Pancreas (tissue), 10 donors: ENCODE data around the gene CORO1C. TPM values are rescaled to one million over a fixed set of nuclear protein-coding genes. Genes with fewer than 3 reads are reported as not detected.

Experiments
- ATAC-seq, 4 donors: fragments of 200-7000 bp; cut with Tn5 transposase; one replicate each; pipeline versions ENCODE4 v1.8.0 to v1.9.1; 2020; ENCODE audit warnings: mild to moderate bottlenecking in 4 of 4, moderate library complexity in 4 of 4
- DNase-seq, 6 donors: peaks; one replicate each; pipeline ENCODE4 v3.0.0-alpha.2; 2020
- FAIRE-seq: peaks from 2 replicates; lab custom pipeline; 2012; peaks lifted over from hg19 to GRCh38; lab: Jason Lieb, UNC
- H3K27ac ChIP-seq, 4 donors: fragments of 200-600 bp; sonication (generic); 1 replicate in 3 of 4; 2 replicates in 1 of 4; pipeline versions ENCODE4 v1.5.0 to v1.8.0; 2020
- H3K27me3 ChIP-seq, 4 donors: fragments of 200-600 bp; one replicate each; pipeline ENCODE4 v1.8.0; 2021
- H3K36me3 ChIP-seq, 3 donors: fragments of 200-600 bp; sonication (generic) in 1 of 3; one replicate each; pipeline versions ENCODE4 v1.5.0 to v1.8.0; 2020 to 2021
- H3K4me1 ChIP-seq, 3 donors: fragments of 200-600 bp; one replicate each; pipeline ENCODE4 v1.8.0; 2021
- H3K4me3 ChIP-seq, 4 donors: fragments of 200-600 bp; sonication (generic) in 2 of 4; one replicate each; pipeline versions ENCODE4 v1.5.0 to v1.8.0; 2020 to 2021
- H3K9me3 ChIP-seq, 4 donors: fragments of 200-600 bp; one replicate each; pipeline ENCODE4 v1.8.0; 2021
- WGBS, 2 donors: extraction: QIAGEN DNeasy Blood & Tissue Kit; methylation state at CpG; one replicate each; pipeline ENCODE4 v1.1.7; 2013; 5-methylcytosine and 5-hydroxymethylcytosine counted together
- intact Hi-C, 3 donors: fragments of 100-400 bp; cut with DNase I; formaldehyde crosslinking; loops; one replicate each; pipeline versions ENCODE4 v1.11.1 to v1.14.2; 2022
- polyA plus RNA-seq, 2 donors: library from polyadenylated mRNA; stranded (reverse); fragments of 200-250 nt; gene quantifications; one replicate each; pipeline ENCODE4 v1.2.3, GENCODE V29; 2013
- total RNA-seq, 6 donors: library from RNA; stranded (reverse); fragmentation: NEBNext Ultra II Directional in 4 of 6; extraction: Animal tissue kit (Norgen Biotek cat#: 25700) in 4 of 6; gene quantifications; one replicate each; pipeline versions ENCODE4 v1.2.1 to v1.2.4, GENCODE V29; 2021 to 2023
- TF ChIP-seq, protein P1 (sequence below), 4 donors: fragments of 200-600 bp; sonication (generic) in 3 of 4; IDR thresholded peaks; one replicate each; pipeline versions ENCODE4 v1.5.0 to v1.8.0; 2021; ENCODE audit warnings: antibody characterized with exemption in 4 of 4
- donor health status: healthy with polysubstance abuse.
- donor health status: DM: no; HTN: no; CAD: no; lungs with moderate emphysema.
- donor health status: DM: no; HTN: no; CAD: no.
- donor health status: control.
- donor health status: control.
- donor health status: Bipolar disorder and iron deficiency.
- donor health status: DM: yes; HTN: yes; CAD: no.
- donor health status: DM: no; HTN: no; CAD: no.
- donor health status: DM: no; HTN: no; CAD: no.
- donor health status: DM: yes; HTN: yes; CAD: no.

The CORO1C gene
- total and polyA plus RNA-seq, 8 donors: 9.9 to 62.3 (median 15.4) TPM

DNA sequence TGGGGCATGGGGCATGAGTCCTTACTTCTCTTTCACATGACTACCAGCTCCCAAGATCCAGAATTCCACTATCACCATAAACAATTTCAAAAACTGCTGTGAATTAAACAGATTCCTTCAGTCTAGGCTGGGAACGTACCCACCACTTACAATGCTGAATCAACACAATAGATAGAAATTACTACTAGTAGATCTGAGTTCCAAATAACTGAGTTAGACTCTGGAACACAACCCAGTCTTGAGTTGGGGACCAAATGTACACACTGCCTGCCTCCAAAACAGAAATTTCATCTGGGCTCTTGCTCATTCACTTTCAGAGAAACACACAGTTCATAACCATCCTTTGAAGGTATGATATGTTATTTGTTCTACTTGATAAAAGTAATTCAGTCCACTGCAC lies 8.9 kb downstream of the CORO1C start:
- TF ChIP-seq, protein P1, sequence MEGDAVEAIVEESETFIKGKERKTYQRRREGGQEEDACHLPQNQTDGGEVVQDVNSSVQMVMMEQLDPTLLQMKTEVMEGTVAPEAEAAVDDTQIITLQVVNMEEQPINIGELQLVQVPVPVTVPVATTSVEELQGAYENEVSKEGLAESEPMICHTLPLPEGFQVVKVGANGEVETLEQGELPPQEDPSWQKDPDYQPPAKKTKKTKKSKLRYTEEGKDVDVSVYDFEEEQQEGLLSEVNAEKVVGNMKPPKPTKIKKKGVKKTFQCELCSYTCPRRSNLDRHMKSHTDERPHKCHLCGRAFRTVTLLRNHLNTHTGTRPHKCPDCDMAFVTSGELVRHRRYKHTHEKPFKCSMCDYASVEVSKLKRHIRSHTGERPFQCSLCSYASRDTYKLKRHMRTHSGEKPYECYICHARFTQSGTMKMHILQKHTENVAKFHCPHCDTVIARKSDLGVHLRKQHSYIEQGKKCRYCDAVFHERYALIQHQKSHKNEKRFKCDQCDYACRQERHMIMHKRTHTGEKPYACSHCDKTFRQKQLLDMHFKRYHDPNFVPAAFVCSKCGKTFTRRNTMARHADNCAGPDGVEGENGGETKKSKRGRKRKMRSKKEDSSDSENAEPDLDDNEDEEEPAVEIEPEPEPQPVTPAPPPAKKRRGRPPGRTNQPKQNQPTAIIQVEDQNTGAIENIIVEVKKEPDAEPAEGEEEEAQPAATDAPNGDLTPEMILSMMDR (IDR thresholded peaks at IDR 0.05): no peak
- H3K9me3 ChIP-seq: no peaks in the 10 kb centered on the region
- H3K27ac ChIP-seq: peak overlapping the region in 2 of 4 donors; percentile 1 to 34
- intact Hi-C loops: no loop called here
- DNase-seq: no peak
- H3K27me3 ChIP-seq: no peaks in the 10 kb centered on the region
- no peaks in the 10 kb centered on the region for H3K36me3 ChIP-seq
- no peak for FAIRE-seq
- H3K4me3 ChIP-seq: no peak overlapping the region
- H3K4me1 ChIP-seq: peaks cover 0 to 12% (median 0%) of the 10 kb centered on the region in 3 donors
- no peak for ATAC-seq
- WGBS, 2 donors: 72 to 84% methylated on average over 1 of the region's 1 CpG

DNA sequence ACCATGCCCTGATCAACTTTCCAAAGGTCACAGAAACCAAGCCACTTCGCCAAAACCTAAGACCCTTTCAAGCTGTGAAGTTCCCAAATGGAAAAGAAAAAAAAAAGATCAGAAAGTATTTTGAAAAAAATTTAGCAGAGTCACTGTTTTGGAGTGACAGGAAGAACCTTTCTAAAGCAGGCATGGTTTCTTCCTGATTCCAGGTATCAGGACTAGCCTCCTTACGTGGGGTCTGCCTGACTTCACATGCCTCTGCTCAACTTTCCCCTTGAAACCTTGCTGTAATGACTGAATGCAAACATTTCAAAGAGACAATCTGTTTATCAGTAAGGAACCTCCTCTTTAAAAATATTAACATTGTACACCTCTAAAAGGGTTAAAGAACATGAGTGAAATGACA lies 9.5 kb downstream of the CORO1C start:
- ATAC-seq: no peak
- no peaks in the 10 kb centered on the region for H3K27me3 ChIP-seq
- intact Hi-C loops: no loop called here
- DNase-seq: no peak
- peak overlapping the region in 2 of 4 donors; percentile 1 to 34 for H3K27ac ChIP-seq
- no peaks in the 10 kb centered on the region for H3K36me3 ChIP-seq
- peaks cover 0 to 12% (median 0%) of the 10 kb centered on the region in 3 donors for H3K4me1 ChIP-seq
- WGBS, 2 donors: 86 to 93% methylated on average over 2 of the region's 2 CpGs
- FAIRE-seq: no peak
- TF ChIP-seq, protein P1 (IDR thresholded peaks at IDR 0.05): no peak
- H3K9me3 ChIP-seq: no peaks in the 10 kb centered on the region
- H3K4me3 ChIP-seq: no peak overlapping the region

DNA sequence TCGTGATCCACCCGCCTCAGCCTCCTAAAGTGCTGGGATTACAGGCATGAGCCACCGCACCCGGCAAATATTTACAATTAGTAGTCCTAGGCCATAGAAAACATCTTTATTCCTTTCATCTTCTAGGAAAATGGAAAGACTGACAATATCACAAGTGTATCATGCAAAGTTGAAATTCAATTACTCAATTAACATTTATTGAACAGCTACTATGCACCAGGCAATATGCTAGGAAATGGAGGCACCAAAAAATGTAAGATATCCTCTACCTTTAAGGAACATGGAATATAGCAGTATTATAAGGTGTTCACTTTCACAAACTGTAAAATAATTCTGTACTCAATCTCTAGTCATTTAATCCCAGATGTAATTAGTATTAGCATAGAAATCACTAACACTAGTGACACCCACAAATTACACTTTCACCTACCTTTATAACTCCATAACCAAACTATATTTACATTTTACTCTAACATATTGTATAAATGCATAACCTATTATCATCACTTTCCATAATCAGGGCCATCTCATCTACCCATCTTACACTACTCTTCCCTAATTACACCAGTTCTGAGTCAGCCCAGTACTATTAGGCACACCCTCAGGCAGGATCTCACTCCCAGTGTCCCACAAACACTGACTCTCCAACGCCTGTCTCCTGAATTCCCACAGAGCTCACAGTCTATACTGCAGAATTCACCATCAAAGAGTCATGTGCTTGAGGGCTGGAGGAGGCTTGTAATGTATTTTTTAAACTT lies 10.4 kb downstream of the CORO1C start:
- TF ChIP-seq, protein P1 (IDR thresholded peaks at IDR 0.05): no peak
- WGBS, 2 donors: 88 to 92% methylated on average over 5 of the region's 5 CpGs
- Histone ChIP-seq H3K27ac (no peak overlapping the region), H3K27me3 (no peaks in the 10 kb centered on the region), H3K36me3 (no peaks in the 10 kb centered on the region), H3K4me1 (peaks cover 0 to 12% (median 0%) of the 10 kb centered on the region in 3 donors), H3K4me3 (no peak overlapping the region), H3K9me3 (no peaks in the 10 kb centered on the region)
- no peak for FAIRE-seq
- intact Hi-C loops: no loop called here
- no peak for ATAC-seq
- no peak for DNase-seq

DNA sequence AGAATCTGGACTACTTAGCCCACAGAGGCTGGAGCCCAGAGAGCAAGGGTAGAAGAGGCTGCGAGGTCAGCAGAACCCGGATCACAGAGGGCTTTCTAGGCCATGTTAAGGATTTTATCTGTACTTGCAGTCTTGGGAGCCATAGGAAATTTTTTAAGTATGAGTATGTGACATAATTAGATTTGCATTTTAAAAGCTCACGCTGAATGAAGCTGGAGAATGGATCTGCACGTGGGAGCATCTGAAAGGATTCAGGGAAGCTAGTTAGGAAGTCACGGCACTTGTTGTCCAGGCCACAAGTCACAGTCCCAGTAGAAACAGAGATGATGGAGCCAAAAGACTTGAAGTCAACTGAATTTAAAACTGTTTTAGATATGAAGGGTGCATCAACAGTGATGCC lies 14.1 kb downstream of the CORO1C start:
- Histone ChIP-seq H3K4me1 (peaks cover 0 to 7% (median 6%) of the 10 kb centered on the region in 3 donors), H3K27me3 (no peaks in the 10 kb centered on the region), H3K36me3 (no peaks in the 10 kb centered on the region), H3K27ac (no peak overlapping the region), H3K9me3 (no peaks in the 10 kb centered on the region), H3K4me3 (no peak overlapping the region)
- 96% methylated on average over 5 of the region's 5 CpGs for WGBS, 2 donors
- intact Hi-C loops: no loop called here
- TF ChIP-seq, protein P1 (IDR thresholded peaks at IDR 0.05): no peak
- DNase-seq (no peak), FAIRE-seq (no peak), ATAC-seq (no peak)

DNA sequence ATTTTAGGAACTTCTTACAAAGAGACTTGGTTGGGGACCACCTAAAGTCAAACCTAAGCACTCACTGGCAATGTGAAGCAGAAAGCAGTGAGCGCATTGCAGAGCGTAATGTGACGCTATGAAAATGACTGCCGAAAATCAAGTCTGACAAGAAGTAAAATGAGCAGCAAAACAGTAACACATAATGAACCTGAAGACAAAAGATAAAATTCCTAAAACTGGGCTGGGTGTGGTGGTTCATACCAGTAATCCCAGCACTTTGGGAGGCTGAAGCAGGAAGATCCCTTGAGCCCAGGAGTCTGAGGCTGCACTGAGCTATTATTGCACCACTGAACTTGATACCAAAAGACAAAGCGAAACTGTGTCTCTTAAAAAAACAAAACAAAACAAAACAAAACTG lies 16.5 kb downstream of the CORO1C start:
- TF ChIP-seq, protein P1 (IDR thresholded peaks at IDR 0.05): no peak
- H3K9me3 ChIP-seq: no peaks in the 10 kb centered on the region
- FAIRE-seq (no peak), ATAC-seq (no peak), DNase-seq (no peak)
- peaks cover 0 to 7% (median 3%) of the 10 kb centered on the region in 3 donors for H3K4me1 ChIP-seq
- no peak overlapping the region for H3K27ac ChIP-seq
- H3K27me3 ChIP-seq: no peaks in the 10 kb centered on the region
- WGBS, 2 donors: 97 to 98% methylated on average over 5 of the region's 5 CpGs
- no peak overlapping the region for H3K4me3 ChIP-seq
- intact Hi-C loops: no loop called here
- no peaks in the 10 kb centered on the region for H3K36me3 ChIP-seq
